Nephron progenitor cell (in vitro differentiated cells): ENCODE measurements around the gene GLIS1.

Experiments used
- DNase-seq: peaks from one replicate; pipeline ENCODE4 v3.0.0; 2021
- H3K27ac Mint-ChIP-seq: 2 replicates; pipeline ENCODE4 v1.8.0; 2021; ENCODE audit warnings: mild to moderate bottlenecking, moderate library complexity, mixed read lengths
- H3K27me3 Mint-ChIP-seq: 2 replicates; pipeline ENCODE4 v1.8.0; 2021; ENCODE audit warnings: mild to moderate bottlenecking, low read depth, mixed read lengths; ENCODE audit not compliant: poor library complexity
- H3K36me3 Mint-ChIP-seq: 2 replicates; pipeline ENCODE4 v1.8.0; 2021; ENCODE audit warnings: low read depth, mixed read lengths
- H3K4me1 Mint-ChIP-seq: 2 replicates; pipeline ENCODE4 v1.8.0; 2021; ENCODE audit warnings: mixed read lengths
- H3K4me3 Mint-ChIP-seq: 2 replicates; pipeline ENCODE4 v1.8.0; 2021; ENCODE audit warnings: mild to moderate bottlenecking, moderate library complexity, mixed read lengths
- H3K9me3 Mint-ChIP-seq: 2 replicates; pipeline ENCODE4 v1.8.0; 2021; ENCODE audit warnings: mild to moderate bottlenecking, moderate library complexity, mixed read lengths
- TF ChIP-seq, protein P1 (sequence below): fragments of 200-600 bp; sonication (generic); IDR thresholded peaks from 2 replicates; pipeline ENCODE4 v1.5.0; 2021; ENCODE audit warnings: antibody characterized with exemption

Gene GLIS1

DNA sequence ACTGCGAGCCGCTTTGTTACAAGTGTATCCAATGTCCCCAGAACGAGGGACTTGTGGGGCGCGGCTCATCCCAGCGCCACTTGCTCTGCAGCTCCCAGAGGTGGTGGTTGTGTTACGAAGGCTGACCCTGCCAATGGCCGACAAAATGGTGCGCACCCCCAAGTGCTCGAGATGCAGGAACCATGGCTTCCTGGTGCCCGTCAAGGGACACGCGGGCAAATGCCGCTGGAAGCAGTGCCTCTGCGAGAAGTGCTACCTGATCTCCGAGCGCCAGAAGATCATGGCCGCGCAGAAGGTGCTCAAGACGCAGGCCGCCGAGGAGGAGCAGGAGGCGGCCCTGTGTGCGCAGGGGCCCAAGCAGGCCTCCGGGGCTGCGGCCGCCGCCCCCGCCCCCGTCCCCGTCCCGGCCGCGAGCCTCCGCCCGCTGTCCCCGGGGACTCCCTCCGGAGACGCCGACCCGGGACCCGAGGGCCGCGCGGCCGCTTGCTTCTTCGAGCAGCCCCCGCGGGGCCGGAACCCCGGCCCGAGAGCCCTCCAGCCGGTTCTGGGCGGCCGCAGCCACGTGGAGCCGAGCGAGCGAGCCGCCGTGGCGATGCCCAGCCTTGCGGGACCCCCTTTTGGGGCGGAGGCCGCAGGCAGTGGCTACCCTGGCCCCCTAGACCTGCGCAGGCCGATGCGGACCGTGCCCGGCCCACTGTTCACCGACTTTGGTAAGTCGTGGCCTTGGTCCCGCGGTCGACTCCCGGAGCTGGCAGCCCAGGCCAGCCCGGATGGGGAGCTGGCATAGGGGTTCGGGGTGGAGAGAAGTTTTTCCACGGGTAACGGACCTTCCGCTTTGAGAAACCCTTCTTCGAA, 279.4 kb downstream of the GLIS1 start, which contains the start of gene DMRTB1:
Gene DMRTB1, plus strand, starts transcription at position 79 of the 855 bp plus-strand sequence. Its CDS starts 55 bp downstream, at position 134.
- Mint-ChIP-seq H3K27me3 (peaks cover 6% of the 10 kb centered on the region), H3K9me3 (peaks cover 9% of the 10 kb centered on the region), H3K4me1 (peaks cover 52% of the 10 kb centered on the region), H3K36me3 (no peaks in the 10 kb centered on the region), H3K4me3 (no peak within 1 kb of the TSS), H3K27ac (peak within 1 kb of the TSS; percentile 96)
- TF ChIP-seq, protein P1, sequence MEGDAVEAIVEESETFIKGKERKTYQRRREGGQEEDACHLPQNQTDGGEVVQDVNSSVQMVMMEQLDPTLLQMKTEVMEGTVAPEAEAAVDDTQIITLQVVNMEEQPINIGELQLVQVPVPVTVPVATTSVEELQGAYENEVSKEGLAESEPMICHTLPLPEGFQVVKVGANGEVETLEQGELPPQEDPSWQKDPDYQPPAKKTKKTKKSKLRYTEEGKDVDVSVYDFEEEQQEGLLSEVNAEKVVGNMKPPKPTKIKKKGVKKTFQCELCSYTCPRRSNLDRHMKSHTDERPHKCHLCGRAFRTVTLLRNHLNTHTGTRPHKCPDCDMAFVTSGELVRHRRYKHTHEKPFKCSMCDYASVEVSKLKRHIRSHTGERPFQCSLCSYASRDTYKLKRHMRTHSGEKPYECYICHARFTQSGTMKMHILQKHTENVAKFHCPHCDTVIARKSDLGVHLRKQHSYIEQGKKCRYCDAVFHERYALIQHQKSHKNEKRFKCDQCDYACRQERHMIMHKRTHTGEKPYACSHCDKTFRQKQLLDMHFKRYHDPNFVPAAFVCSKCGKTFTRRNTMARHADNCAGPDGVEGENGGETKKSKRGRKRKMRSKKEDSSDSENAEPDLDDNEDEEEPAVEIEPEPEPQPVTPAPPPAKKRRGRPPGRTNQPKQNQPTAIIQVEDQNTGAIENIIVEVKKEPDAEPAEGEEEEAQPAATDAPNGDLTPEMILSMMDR = no peak
- no peak for DNase-seq

DNA sequence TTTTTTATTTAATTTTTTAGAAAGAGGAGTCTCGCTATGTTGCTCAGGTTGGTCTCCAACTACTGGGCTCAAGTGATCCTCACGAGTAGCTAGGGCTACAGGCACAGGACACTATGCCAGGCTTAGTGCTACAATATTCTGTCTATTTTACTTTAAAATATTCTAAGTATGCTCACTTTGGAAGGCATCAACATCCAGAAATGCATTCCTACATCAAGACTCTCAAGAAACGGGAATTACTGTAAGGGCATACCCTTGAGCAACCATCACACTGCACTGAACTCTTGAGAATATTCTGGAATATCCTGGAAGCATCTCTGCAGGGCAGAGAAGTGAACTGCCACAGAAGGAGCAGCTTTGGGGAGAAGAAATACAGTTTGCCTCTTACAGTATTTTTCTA, 280.3 kb downstream of the GLIS1 start:
- DNase-seq = no peak
- no peak overlapping the region for H3K4me3 Mint-ChIP-seq
- TF ChIP-seq, protein P1 = no peak
- H3K9me3 Mint-ChIP-seq = peaks cover 9% of the 10 kb centered on the region
- H3K27me3 Mint-ChIP-seq = peaks cover 6% of the 10 kb centered on the region
- H3K36me3 Mint-ChIP-seq = no peaks in the 10 kb centered on the region
- no peak overlapping the region for H3K27ac Mint-ChIP-seq
- H3K4me1 Mint-ChIP-seq = peaks cover 50% of the 10 kb centered on the region
